Psoas muscle (tissue), 8 donors: Measurements from ENCODE around the gene DHRS1. TPM values are rescaled to one million over a fixed set of nuclear protein-coding genes. Genes with fewer than 3 reads are reported as not detected.

Experiments
- ATAC-seq, 4 donors: fragments of 200-7000 bp; cut with Tn5 transposase; one replicate each; pipeline ENCODE4 v1.9.1; 2020; ENCODE audit warnings: moderate library complexity in 3 of 4, mild to moderate bottlenecking in 2 of 4
- DNase-seq, 2 donors: peaks; one replicate each; pipeline ENCODE4 v3.0.0-alpha.2; 2020
- H3K27ac ChIP-seq: fragments of 200-600 bp; one replicate; pipeline ENCODE4 v1.8.0; 2022
- H3K27me3 ChIP-seq, 3 donors: fragments of 200-600 bp in 1 of 3; one replicate each; pipeline versions ENCODE4 v1.6.1 to v1.8.0; 2013 to 2022; ENCODE audit warnings: low read length in 2 of 3, mild to moderate bottlenecking in 2 of 3, moderate library complexity in 1 of 3; ENCODE audit not compliant: insufficient read depth in 3 of 3
- H3K36me3 ChIP-seq, 2 donors: fragments of 200-600 bp in 1 of 2; one replicate each; pipeline versions ENCODE4 v1.6.1 to v1.8.0; 2013 to 2022; ENCODE audit warnings: low read depth in 1 of 2, mild to moderate bottlenecking in 1 of 2, moderate library complexity in 1 of 2; ENCODE audit not compliant: insufficient read depth in 1 of 2
- H3K4me1 ChIP-seq: fragments of 200-600 bp; one replicate; pipeline ENCODE4 v1.8.0; 2022
- H3K4me3 ChIP-seq: fragments of 200-600 bp; one replicate; pipeline ENCODE4 v1.8.0; 2022; ENCODE audit warnings: mild to moderate bottlenecking
- H3K9me3 ChIP-seq: fragments of 200-600 bp; one replicate; pipeline ENCODE4 v1.8.0; 2022
- WGBS, 3 donors: extraction: QIAGEN DNeasy Blood & Tissue Kit; methylation state at CpG; one replicate each; pipeline versions ENCODE4 v1.1.6 to v1.1.7; 2013; 5-methylcytosine and 5-hydroxymethylcytosine counted together
- intact Hi-C, 2 donors: fragments of 100-400 bp; cut with DNase I; formaldehyde crosslinking; loops; one replicate each; pipeline versions ENCODE4 v1.11.0 to v1.14.2; 2022
- polyA plus RNA-seq, 3 donors: library from polyadenylated mRNA; stranded (reverse); fragments of 200-250 nt; gene quantifications; one replicate each; pipeline ENCODE4 v1.2.3, GENCODE V29; 2013
- total RNA-seq, 4 donors: library from RNA; stranded (reverse); fragmentation: NEBNext Ultra II Directional in 2 of 4; extraction: Animal tissue kit (Norgen Biotek cat#: 25700) in 2 of 4; gene quantifications; one replicate each; pipeline versions ENCODE4 v1.2.1 to v1.2.4, GENCODE V29; 2021 to 2023
- TF ChIP-seq, protein P1 (sequence below): fragments of 200-600 bp; IDR thresholded peaks from one replicate; pipeline ENCODE4 v1.8.0; 2022; ENCODE audit warnings: antibody characterized with exemption
- donor health status: healthy with polysubstance abuse.
- donor health status: DM: no; HTN: no; CAD: no; lungs with moderate emphysema.
- donor health status: Bipolar disorder and iron deficiency.
- donor health status: healthy.
- donor health status: DM: yes; HTN: yes; CAD: no.
- donor health status: DM: no; HTN: no; CAD: no.
- donor health status: DM: no; HTN: no; CAD: no.
- donor health status: DM: yes; HTN: yes; CAD: no.

The DHRS1 gene
- total and polyA plus RNA-seq, 7 donors = 1.5 to 6.4 (median 3.1) TPM

DNA sequence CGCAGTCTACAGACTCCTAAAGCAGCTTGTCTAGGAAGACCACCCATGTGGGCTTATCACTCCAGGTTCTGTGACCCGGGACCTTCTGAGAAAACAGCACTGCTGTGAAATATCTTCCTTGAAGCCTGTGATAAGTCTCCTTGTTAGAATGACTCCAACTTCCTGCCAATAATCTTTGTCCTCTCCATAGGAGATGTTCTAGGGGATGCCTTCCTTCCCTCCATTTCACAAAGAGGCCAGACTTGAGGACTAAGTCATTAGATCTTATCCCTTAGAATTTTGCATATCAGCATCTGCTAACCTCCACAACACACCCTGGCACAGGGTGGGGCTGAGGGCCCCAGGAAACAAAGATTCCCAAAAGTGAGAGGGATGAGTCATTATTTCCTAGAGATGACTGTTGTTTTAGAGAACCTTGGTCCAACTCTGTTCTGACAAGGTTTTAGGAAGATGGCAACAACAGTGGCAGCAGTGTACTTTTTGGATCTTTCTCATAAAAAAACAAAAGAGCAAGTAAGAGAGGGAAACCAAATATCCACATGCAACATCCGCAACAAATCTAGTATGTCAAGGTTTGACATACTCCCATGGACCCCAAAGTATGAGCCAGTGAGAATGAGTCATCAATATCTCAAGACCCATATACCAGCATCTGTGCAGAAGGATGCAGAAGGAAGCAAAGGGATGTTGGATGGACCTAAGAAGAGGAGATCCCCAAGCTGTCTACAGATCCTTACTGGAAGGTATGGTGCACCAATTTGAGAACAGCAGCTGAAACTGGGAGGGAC lies 17.8 kb upstream of the DHRS1 start:
- WGBS, 3 donors = 82 to 92% (median 89%) methylated on average over 3 of the region's 3 CpGs
- TF ChIP-seq, protein P1, sequence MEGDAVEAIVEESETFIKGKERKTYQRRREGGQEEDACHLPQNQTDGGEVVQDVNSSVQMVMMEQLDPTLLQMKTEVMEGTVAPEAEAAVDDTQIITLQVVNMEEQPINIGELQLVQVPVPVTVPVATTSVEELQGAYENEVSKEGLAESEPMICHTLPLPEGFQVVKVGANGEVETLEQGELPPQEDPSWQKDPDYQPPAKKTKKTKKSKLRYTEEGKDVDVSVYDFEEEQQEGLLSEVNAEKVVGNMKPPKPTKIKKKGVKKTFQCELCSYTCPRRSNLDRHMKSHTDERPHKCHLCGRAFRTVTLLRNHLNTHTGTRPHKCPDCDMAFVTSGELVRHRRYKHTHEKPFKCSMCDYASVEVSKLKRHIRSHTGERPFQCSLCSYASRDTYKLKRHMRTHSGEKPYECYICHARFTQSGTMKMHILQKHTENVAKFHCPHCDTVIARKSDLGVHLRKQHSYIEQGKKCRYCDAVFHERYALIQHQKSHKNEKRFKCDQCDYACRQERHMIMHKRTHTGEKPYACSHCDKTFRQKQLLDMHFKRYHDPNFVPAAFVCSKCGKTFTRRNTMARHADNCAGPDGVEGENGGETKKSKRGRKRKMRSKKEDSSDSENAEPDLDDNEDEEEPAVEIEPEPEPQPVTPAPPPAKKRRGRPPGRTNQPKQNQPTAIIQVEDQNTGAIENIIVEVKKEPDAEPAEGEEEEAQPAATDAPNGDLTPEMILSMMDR = no peak
- H3K27ac ChIP-seq = no peak overlapping the region
- intact Hi-C loops = no loop called here
- DNase-seq = no peak
- no peaks in the 10 kb centered on the region for H3K4me1 ChIP-seq
- H3K4me3 ChIP-seq = no peak overlapping the region
- peaks cover 0 to 13% of the 10 kb centered on the region in 2 donors for H3K36me3 ChIP-seq
- H3K9me3 ChIP-seq = no peaks in the 10 kb centered on the region
- peaks cover 0 to 41% (median 9%) of the 10 kb centered on the region in 3 donors for H3K27me3 ChIP-seq
- ATAC-seq = no peak

DNA sequence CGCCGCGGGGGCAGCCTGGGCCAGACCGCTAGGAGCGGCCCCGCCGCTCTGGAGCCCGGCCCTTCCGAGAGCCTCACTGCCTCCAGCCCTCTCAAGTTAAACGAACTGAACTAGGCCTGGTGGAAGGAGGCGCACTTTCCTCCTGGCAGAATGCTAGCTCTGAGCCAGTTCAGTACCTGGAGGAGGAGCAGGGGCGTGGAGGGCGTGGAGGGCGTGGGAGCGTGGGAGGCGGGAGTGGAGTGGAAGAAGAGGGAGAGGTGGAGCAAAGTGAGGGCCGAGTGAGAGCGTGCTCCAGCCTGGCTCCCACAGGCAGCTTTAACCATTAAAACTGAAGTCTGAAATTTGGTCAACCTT lies 17.0 kb upstream of the DHRS1 start:
- DNase-seq (no peak), ATAC-seq (peak in 2 of 4 donors; percentile 2 to 8)
- 34 to 50% (median 43%) methylated on average over 15 to 18 of the region's 18 CpGs for WGBS, 3 donors
- peaks cover 0 to 41% (median 9%) of the 10 kb centered on the region in 3 donors for H3K27me3 ChIP-seq
- no peaks in the 10 kb centered on the region for H3K4me1 ChIP-seq
- H3K9me3 ChIP-seq = no peaks in the 10 kb centered on the region
- peak overlapping the region; percentile 38 for H3K27ac ChIP-seq
- TF ChIP-seq, protein P1 = no peak
- peaks cover 0 to 13% of the 10 kb centered on the region in 2 donors for H3K36me3 ChIP-seq
- intact Hi-C loops = no loop called here
- peak overlapping the region; percentile 34 for H3K4me3 ChIP-seq

DNA sequence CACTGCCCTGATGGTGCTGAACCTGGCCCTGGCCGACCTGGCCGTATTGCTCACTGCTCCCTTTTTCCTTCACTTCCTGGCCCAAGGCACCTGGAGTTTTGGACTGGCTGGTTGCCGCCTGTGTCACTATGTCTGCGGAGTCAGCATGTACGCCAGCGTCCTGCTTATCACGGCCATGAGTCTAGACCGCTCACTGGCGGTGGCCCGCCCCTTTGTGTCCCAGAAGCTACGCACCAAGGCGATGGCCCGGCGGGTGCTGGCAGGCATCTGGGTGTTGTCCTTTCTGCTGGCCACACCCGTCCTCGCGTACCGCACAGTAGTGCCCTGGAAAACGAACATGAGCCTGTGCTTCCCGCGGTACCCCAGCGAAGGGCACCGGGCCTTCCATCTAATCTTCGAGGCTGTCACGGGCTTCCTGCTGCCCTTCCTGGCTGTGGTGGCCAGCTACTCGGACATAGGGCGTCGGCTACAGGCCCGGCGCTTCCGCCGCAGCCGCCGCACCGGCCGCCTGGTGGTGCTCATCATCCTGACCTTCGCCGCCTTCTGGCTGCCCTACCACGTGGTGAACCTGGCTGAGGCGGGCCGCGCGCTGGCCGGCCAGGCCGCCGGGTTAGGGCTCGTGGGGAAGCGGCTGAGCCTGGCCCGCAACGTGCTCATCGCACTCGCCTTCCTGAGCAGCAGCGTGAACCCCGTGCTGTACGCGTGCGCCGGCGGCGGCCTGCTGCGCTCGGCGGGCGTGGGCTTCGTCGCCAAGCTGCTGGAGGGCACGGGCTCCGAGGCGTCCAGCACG lies 16.4 kb upstream of the DHRS1 start:
- Histone ChIP-seq H3K36me3 (peaks cover 0 to 13% of the 10 kb centered on the region in 2 donors), H3K4me1 (no peaks in the 10 kb centered on the region), H3K4me3 (peak overlapping the region; percentile 34), H3K27me3 (peaks cover 0 to 41% (median 9%) of the 10 kb centered on the region in 3 donors), H3K27ac (peak overlapping the region; percentile 38), H3K9me3 (no peaks in the 10 kb centered on the region)
- ATAC-seq (peak; percentile 65 to 75 (median 71)), DNase-seq (peak; percentile 60 to 76)
- TF ChIP-seq, protein P1 = peak; percentile 32
- 25 to 30% (median 30%) methylated on average over 64 to 70 of the region's 70 CpGs for WGBS, 3 donors
- intact Hi-C loops = no loop called here

DNA sequence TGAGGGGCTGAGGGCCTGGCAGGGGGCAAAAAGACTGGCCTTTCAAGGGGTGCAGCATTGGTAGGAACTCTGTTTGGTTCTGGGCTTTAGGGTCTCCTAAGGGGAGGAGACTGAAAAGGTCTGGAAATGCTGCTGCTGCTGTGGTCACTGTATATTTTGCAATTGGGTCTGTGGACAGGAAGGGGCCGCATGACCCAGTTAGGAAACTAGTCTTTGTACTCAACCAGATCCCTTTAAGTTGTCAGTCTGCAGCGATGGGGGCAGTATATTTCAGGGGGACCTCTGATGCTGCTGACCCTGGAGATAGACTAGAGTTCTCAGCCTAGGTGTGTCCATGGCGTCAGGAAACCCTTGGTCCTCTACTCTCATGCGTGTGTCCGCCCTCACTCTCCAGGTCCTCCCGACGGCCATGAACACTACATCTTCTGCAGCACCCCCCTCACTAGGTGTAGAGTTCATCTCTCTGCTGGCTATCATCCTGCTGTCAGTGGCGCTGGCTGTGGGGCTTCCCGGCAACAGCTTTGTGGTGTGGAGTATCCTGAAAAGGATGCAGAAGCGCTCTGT lies 15.7 kb upstream of the DHRS1 start:
- TF ChIP-seq, protein P1 = no peak
- intact Hi-C loops = no loop called here
- ATAC-seq (no peak), DNase-seq (no peak)
- WGBS, 3 donors = 62 to 81% (median 76%) methylated on average over 10 of the region's 10 CpGs
- Histone ChIP-seq H3K9me3 (no peaks in the 10 kb centered on the region), H3K27ac (peak overlapping the region; percentile 23), H3K4me3 (peak overlapping the region; percentile 34), H3K27me3 (peaks cover 0 to 41% (median 9%) of the 10 kb centered on the region in 3 donors), H3K36me3 (peaks cover 0 to 10% of the 10 kb centered on the region in 2 donors), H3K4me1 (peaks cover 4% of the 10 kb centered on the region)
